ENCODE measurements around the gene PCSK5. TPM values are rescaled to one million over a fixed set of nuclear protein-coding genes. Genes with fewer than 3 reads are reported as not detected.

PCSK5 gene
- total RNA-seq, 2 experiments from 2014 or later = 0.76 TPM; not detected in 1

DNA sequence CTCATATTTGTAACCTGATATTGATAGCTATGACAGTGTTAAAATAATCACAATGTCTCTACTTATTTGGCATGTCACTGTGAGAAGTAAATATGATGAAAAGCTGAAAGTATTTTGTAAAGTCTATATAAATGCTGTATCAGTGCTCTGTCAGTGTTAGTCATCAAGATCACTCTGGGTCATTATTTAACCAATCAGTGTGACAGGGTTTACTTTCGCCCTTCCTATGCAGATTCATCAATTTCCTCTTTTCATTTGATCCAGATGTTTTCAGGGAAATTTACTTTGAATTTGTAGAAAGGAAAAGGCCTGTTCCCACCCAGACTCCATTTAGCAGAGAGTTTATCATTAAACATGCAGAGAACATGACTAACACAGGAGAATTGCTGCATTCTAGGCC is 9.9 kb upstream of the PCSK5 start:
- TF ChIP-seq EZH2phosphoT487 (IDR thresholded peaks at IDR 0.05; ENCODE audit: borderline replicate concordance, low read depth, low read length) = no peak
- TF ChIP-seq, protein P1, sequence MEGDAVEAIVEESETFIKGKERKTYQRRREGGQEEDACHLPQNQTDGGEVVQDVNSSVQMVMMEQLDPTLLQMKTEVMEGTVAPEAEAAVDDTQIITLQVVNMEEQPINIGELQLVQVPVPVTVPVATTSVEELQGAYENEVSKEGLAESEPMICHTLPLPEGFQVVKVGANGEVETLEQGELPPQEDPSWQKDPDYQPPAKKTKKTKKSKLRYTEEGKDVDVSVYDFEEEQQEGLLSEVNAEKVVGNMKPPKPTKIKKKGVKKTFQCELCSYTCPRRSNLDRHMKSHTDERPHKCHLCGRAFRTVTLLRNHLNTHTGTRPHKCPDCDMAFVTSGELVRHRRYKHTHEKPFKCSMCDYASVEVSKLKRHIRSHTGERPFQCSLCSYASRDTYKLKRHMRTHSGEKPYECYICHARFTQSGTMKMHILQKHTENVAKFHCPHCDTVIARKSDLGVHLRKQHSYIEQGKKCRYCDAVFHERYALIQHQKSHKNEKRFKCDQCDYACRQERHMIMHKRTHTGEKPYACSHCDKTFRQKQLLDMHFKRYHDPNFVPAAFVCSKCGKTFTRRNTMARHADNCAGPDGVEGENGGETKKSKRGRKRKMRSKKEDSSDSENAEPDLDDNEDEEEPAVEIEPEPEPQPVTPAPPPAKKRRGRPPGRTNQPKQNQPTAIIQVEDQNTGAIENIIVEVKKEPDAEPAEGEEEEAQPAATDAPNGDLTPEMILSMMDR (conservative IDR thresholded peaks at IDR 0.05; ENCODE audit: low read length) = no peak
- Histone ChIP-seq H3K9me3 (ENCODE audit: low read length) (no peaks in the 10 kb centered on the region), H3K27ac (ENCODE audit: low read depth, low read length, poor library complexity, severe bottlenecking) (no peak overlapping the region), H3K79me2 (ENCODE audit: insufficient read depth, low read depth, low read length) (no peaks in the 10 kb centered on the region), H2AFZ (ENCODE audit: low read length) (no peak overlapping the region), H3K4me3 (ENCODE audit: low read depth, low read length, poor library complexity, severe bottlenecking) (no peak overlapping the region), H3K36me3 (ENCODE audit: insufficient read depth, low read length) (no peaks in the 10 kb centered on the region), H3K4me2 (ENCODE audit: low read length) (no peak overlapping the region), H3K4me1 (ENCODE audit: insufficient read depth, low read length, poor library complexity, severe bottlenecking) (peaks cover 20% of the 10 kb centered on the region), H4K20me1 (ENCODE audit: insufficient read depth, low read length) (no peaks in the 10 kb centered on the region), H3K9me2 (ENCODE audit: insufficient read depth, low read length) (no peaks in the 10 kb centered on the region)
- intact Hi-C loops (cut with micrococcal nuclease; ENCODE audit: unreplicated experiment) = no loop called here
- DNase-seq (ENCODE audit: low spot score) = no peak
- BruUV-seq (replicated peaks) = no TSS peak
- CTCF ChIA-PET (ENCODE audit: unreplicated experiment) = no interaction called here
- POLR2A ChIA-PET = interaction anchor here (0.7 kb wide), 1 partner anchor 319 kb away, joined by 4 read pairs; no protein-coding TSS in a partner anchor

DNA sequence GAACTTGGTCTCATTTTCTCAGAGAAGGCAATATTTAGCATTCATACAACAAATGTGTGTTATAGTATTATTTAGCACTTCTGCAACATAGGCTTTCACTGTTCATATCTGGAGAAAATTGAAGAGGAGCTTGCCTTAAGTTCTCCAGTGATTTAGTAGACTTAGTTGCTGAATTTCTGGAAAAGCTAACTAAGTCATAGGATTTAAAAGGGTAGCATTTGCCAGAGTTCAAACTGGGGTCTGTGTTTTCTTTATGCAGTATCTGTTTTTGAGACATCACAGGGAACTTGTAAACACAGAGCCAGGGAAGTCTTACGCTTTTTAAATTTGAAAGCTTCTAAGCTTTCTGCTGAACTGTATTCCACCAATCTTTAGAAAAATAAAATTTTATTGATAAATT is 8.7 kb upstream of the PCSK5 start:
- no peak for DNase-seq (ENCODE audit: low spot score)
- ChIA-PET CTCF (ENCODE audit: unreplicated experiment) (no interaction called here), POLR2A (interaction anchor here (0.6 kb wide), 1 partner anchor 179 kb away, joined by 3 read pairs; no protein-coding TSS in a partner anchor)
- no peak overlapping the region for H3K4me2 ChIP-seq (ENCODE audit: low read length)
- H3K9me3 ChIP-seq (ENCODE audit: low read length) = no peaks in the 10 kb centered on the region
- TF ChIP-seq, protein P1 (conservative IDR thresholded peaks at IDR 0.05; ENCODE audit: low read length) = no peak
- no peak for TF ChIP-seq EZH2phosphoT487 (IDR thresholded peaks at IDR 0.05; ENCODE audit: borderline replicate concordance, low read depth, low read length)
- no peak overlapping the region for H2AFZ ChIP-seq (ENCODE audit: low read length)
- H4K20me1 ChIP-seq (ENCODE audit: insufficient read depth, low read length) = no peaks in the 10 kb centered on the region
- H3K36me3 ChIP-seq (ENCODE audit: insufficient read depth, low read length) = no peaks in the 10 kb centered on the region
- intact Hi-C loops (cut with micrococcal nuclease; ENCODE audit: unreplicated experiment) = no loop called here
- H3K4me3 ChIP-seq (ENCODE audit: low read depth, low read length, poor library complexity, severe bottlenecking) = no peak overlapping the region
- no peaks in the 10 kb centered on the region for H3K79me2 ChIP-seq (ENCODE audit: insufficient read depth, low read depth, low read length)
- H3K27ac ChIP-seq (ENCODE audit: low read depth, low read length, poor library complexity, severe bottlenecking) = no peak overlapping the region
- H3K9me2 ChIP-seq (ENCODE audit: insufficient read depth, low read length) = no peaks in the 10 kb centered on the region
- peaks cover 20% of the 10 kb centered on the region for H3K4me1 ChIP-seq (ENCODE audit: insufficient read depth, low read length, poor library complexity, severe bottlenecking)
- no TSS peak for BruUV-seq (replicated peaks)

DNA sequence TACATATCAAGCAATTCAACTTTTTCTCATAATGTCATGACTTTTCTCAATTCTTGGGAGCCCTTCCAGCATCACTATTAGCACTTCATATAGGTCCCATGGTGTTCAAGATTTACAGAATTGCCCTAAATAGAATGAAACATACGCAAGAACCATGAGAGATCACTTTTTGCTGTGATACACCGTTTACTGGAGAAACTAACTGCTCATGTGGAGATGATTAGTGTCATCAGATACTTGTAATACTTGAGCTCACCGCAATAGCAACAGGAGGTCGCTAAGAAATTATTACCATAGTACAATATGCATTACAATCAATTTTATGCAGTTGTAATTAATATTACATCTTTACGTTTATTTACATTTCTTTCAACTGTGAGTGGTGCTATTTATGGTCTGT is 4.8 kb upstream of the PCSK5 start:
- ChIA-PET POLR2A (no interaction called here), CTCF (ENCODE audit: unreplicated experiment) (no interaction called here)
- H3K9me2 ChIP-seq (ENCODE audit: insufficient read depth, low read length) = no peaks in the 10 kb centered on the region

More for the DNA sequence above, 4.8 kb upstream of the PCSK5 start:
- H4K20me1 ChIP-seq (ENCODE audit: insufficient read depth, low read length) = no peaks in the 10 kb centered on the region
- intact Hi-C loops (cut with micrococcal nuclease; ENCODE audit: unreplicated experiment) = no loop called here
- H2AFZ ChIP-seq (ENCODE audit: low read length) = no peak overlapping the region
- H3K9me3 ChIP-seq (ENCODE audit: low read length) = no peaks in the 10 kb centered on the region
- no peak for TF ChIP-seq EZH2phosphoT487 (IDR thresholded peaks at IDR 0.05; ENCODE audit: borderline replicate concordance, low read depth, low read length)
- TF ChIP-seq, protein P1 (conservative IDR thresholded peaks at IDR 0.05; ENCODE audit: low read length) = no peak
- peaks cover 7% of the 10 kb centered on the region for H3K4me1 ChIP-seq (ENCODE audit: insufficient read depth, low read length, poor library complexity, severe bottlenecking)
- H3K27ac ChIP-seq (ENCODE audit: low read depth, low read length, poor library complexity, severe bottlenecking) = no peak overlapping the region
- no peaks in the 10 kb centered on the region for H3K79me2 ChIP-seq (ENCODE audit: insufficient read depth, low read depth, low read length)
- H3K4me3 ChIP-seq (ENCODE audit: low read depth, low read length, poor library complexity, severe bottlenecking) = no peak overlapping the region
- no peak for DNase-seq (ENCODE audit: low spot score)
- BruUV-seq (replicated peaks) = no TSS peak
- no peak overlapping the region for H3K4me2 ChIP-seq (ENCODE audit: low read length)
- no peaks in the 10 kb centered on the region for H3K36me3 ChIP-seq (ENCODE audit: insufficient read depth, low read length)

Measured in OCI-LY7 (cell line).